ENCODE measurements around the gene NHERF1.
A peak's percentile ranks its signal among the peaks of the same experiment; 100 is the strongest.

NHERF1 gene

GRCh38 chr17:74732042-74732867 lies 16.2 kb upstream of the NHERF1 start:
- no peak for DNase-seq (ENCODE audit: low read depth)

GRCh38 chr17:74733365-74734122 lies 14.9 kb upstream of the NHERF1 start:
- DNase-seq (ENCODE audit: low read depth): no peak

GRCh38 chr17:74734256-74734655 lies 14.2 kb upstream of the NHERF1 start:
- no peak for DNase-seq (ENCODE audit: low read depth)

- no peak for DNase-seq (ENCODE audit: low read depth)
Measured at GRCh38 chr17:74736513-74737298, 11.7 kb upstream of the NHERF1 start, which contains the start of gene RAB37. Gene RAB37, plus strand, starts transcription at chr17:74737256. Its CDS starts 17 bp downstream, at chr17:74737273.

- DNase-seq (ENCODE audit: low read depth): no peak
Measured at GRCh38 chr17:74737299-74738050, 11.0 kb upstream of the NHERF1 start.

GRCh38 chr17:74738051-74738996 lies 10.1 kb upstream of the NHERF1 start:
- peak; percentile 69 for DNase-seq (ENCODE audit: low read depth)

- DNase-seq (ENCODE audit: low read depth): no peak
Measured at GRCh38 chr17:74739227-74739831, 9.1 kb upstream of the NHERF1 start.

GRCh38 chr17:74740173-74740572 lies 8.3 kb upstream of the NHERF1 start:
- no peak for DNase-seq (ENCODE audit: low read depth)

- no peak for DNase-seq (ENCODE audit: low read depth)
Measured at GRCh38 chr17:74740641-74741387, 7.6 kb upstream of the NHERF1 start.

- no peak for DNase-seq (ENCODE audit: low read depth)
Measured at GRCh38 chr17:74742153-74742515, 6.3 kb upstream of the NHERF1 start.

- DNase-seq (ENCODE audit: low read depth): no peak
Measured at GRCh38 chr17:74742978-74743545, 5.4 kb upstream of the NHERF1 start.

GRCh38 chr17:74743755-74744154 lies 4.7 kb upstream of the NHERF1 start:
- DNase-seq (ENCODE audit: low read depth): no peak

- no peak for DNase-seq (ENCODE audit: low read depth)
Measured at GRCh38 chr17:74744349-74744713, 4.1 kb upstream of the NHERF1 start.

- peak; percentile 59 for DNase-seq (ENCODE audit: low read depth)
Measured at GRCh38 chr17:74744714-74745547, 3.5 kb upstream of the NHERF1 start.

GRCh38 chr17:74745548-74746177 lies 2.8 kb upstream of the NHERF1 start:
- no peak for DNase-seq (ENCODE audit: low read depth)

- DNase-seq (ENCODE audit: low read depth): no peak
Measured at GRCh38 chr17:74746376-74746775, 2.1 kb upstream of the NHERF1 start.

- no peak for DNase-seq (ENCODE audit: low read depth)
Measured at GRCh38 chr17:74746922-74747321, 1.5 kb upstream of the NHERF1 start.

GRCh38 chr17:74748279-74748528 lies 224 bp upstream of the NHERF1 start:
- no peak for DNase-seq (ENCODE audit: low read depth)
